HepG2 (cell line): Measurements from ENCODE around the gene PPP1R14D. TPM values are rescaled to one million over a fixed set of nuclear protein-coding genes. Genes with fewer than 3 reads are reported as not detected.

ENCODE experiments used
- MAFF ChIP-seq: IDR thresholded peaks from 2 replicates; pipeline ENCODE4 v1.6.1; 2011; ENCODE audit warnings: low read depth, low read length, improper control_type of control experiment
- POLR2G ChIP-seq: fragments of 200-400 bp; formaldehyde crosslinking; IDR thresholded peaks from 2 replicates; pipeline ENCODE4 v1.6.1; 2018; ENCODE audit warnings: mild to moderate bottlenecking, low read depth, low read length, moderate library complexity
- RAD51 ChIP-seq: fragments of 450-650 bp; IDR thresholded peaks from 2 replicates; pipeline ENCODE4 v1.6.1; 2016; ENCODE audit warnings: borderline replicate concordance
- polyA plus RNA-seq, 8 experiments: library from polyadenylated mRNA; depleted of rRNA in 3 of 8; stranded (reverse) in 7 of 8; unstranded in 1 of 8; fragments of >200 nt; fragmentation: Illumina TruSeq in 4 of 8; extraction: Trizol in 4 of 8; gene quantifications; 2 replicates each; pipeline versions ENCODE4 v1.2.1 to v1.2.3, GENCODE V29; 2011 to 2016; ENCODE audit warnings: low read depth in 4 of 8, missing spikeins in 1 of 8, mixed read lengths in 1 of 8; ENCODE audit not compliant: insufficient read depth in 1 of 8
- total RNA-seq, 5 experiments: library from RNA; depleted of rRNA; stranded (reverse); fragments of >200 nt; fragmentation: Illumina TruSeq; extraction: Trizol; gene quantifications; 2 replicates each; pipeline ENCODE4 v1.2.3, GENCODE V29; 2016; ENCODE audit warnings: low read depth in 1 of 5
- TF ChIP-seq, protein P1 (sequence below), 2 experiments: fragments of 450-650 bp in 1 of 2; sonication (generic) in 1 of 2; formaldehyde crosslinking in 1 of 2; IDR thresholded peaks; 2 replicates each; pipeline versions ENCODE4 v1.6.1 to v1.8.0; 2016 to 2022; ENCODE audit warnings: antibody characterized with exemption in 1 of 2, mild to moderate bottlenecking in 1 of 2, missing genetic modification reagents in 1 of 2

The PPP1R14D gene
- total and polyA plus RNA-seq, 2 of the 13 experiments (the other 11 are each of a cell fraction or from before 2014, with no cell fraction given), result 0.53 to 0.55 TPM

DNA sequence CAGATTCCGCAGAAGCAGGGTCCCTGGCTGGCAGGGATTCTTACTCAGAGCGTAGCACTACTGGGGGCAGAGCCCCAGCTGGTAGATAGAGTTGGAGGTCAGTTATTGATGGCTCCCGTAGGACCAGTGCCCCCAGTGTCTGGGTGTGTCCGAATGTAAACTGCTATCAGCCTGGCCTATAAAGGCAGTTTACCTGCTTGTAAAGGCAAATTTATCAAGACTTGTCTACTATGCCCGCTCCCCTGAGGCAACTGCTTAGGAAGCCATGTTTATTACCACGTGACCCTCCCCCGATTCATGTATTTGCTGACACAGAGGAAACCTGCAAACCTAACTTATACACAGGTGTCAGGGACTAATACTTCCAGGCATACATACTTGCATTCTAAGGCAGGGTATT is 607 bp upstream of the PPP1R14D start (continued):
- TF ChIP-seq, protein P1, sequence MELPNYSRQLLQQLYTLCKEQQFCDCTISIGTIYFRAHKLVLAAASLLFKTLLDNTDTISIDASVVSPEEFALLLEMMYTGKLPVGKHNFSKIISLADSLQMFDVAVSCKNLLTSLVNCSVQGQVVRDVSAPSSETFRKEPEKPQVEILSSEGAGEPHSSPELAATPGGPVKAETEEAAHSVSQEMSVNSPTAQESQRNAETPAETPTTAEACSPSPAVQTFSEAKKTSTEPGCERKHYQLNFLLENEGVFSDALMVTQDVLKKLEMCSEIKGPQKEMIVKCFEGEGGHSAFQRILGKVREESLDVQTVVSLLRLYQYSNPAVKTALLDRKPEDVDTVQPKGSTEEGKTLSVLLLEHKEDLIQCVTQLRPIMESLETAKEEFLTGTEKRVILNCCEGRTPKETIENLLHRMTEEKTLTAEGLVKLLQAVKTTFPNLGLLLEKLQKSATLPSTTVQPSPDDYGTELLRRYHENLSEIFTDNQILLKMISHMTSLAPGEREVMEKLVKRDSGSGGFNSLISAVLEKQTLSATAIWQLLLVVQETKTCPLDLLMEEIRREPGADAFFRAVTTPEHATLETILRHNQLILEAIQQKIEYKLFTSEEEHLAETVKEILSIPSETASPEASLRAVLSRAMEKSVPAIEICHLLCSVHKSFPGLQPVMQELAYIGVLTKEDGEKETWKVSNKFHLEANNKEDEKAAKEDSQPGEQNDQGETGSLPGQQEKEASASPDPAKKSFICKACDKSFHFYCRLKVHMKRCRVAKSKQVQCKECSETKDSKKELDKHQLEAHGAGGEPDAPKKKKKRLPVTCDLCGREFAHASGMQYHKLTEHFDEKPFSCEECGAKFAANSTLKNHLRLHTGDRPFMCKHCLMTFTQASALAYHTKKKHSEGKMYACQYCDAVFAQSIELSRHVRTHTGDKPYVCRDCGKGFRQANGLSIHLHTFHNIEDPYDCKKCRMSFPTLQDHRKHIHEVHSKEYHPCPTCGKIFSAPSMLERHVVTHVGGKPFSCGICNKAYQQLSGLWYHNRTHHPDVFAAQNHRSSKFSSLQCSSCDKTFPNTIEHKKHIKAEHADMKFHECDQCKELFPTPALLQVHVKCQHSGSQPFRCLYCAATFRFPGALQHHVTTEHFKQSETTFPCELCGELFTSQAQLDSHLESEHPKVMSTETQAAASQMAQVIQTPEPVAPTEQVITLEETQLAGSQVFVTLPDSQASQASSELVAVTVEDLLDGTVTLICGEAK (IDR thresholded peaks at IDR 0.05), result no peak
- TF ChIP-seq, protein P1 (CRISPR knock-in tag; IDR thresholded peaks at IDR 0.05), result no peak
- 0 out of 2 replicates have a peak, but pooled peaks have one; percentile 39 for TF ChIP-seq POLR2G
- TF ChIP-seq RAD51, result peak; percentile 45; the same call in 1 of the 2 replicates
- TF ChIP-seq MAFF, result peak; percentile 87
